GM19397 (cell line): ENCODE data around the gene ADCY9.
"Not testable (repeated sequence)": the region's sequence is repeated elsewhere in the genome, so short reads cannot be mapped to it uniquely, and the experiment has no call there.

Experiments used
- ATAC-seq: cut with Tn5 transposase; IDR thresholded peaks from one replicate; pipeline ENCODE4 v1.9.1; 2021; ENCODE audit warnings: mild to moderate bottlenecking, moderate library complexity; ENCODE audit not compliant: unreplicated experiment

The ADCY9 gene

DNA sequence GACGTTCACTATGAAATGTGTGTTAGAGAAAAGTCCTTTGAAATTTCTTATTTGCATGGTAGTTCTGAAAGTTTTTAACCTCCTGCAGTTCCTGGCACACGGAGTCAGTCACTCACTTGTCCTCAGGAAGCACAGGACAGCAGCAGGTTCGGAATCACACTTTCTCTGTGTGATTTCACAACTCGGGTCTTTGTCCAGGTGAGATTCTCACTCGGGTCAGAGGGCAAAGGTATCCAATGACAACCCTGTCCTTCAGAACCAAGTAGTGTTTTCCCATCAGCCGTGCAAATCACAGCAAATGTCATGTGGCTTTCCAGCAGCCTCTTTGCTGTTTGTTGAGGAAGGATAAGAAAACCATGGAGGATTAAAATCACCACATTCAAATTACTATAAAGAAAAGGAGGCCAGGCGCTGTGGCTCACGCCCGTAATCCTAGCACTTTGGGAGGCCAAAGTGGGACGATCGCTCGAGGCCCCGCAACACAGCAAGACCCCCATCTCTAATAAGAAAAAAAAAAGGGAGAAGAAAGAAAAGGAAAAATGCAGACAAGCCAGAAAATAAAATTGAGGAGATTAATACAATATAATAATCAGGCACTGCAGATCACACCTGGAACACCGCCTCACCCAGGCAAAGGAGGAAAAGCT lies 22.0 kb downstream of the ADCY9 start:
- ATAC-seq, result no peak

- ATAC-seq, result no peak
These were observed 22.6 kb downstream of the ADCY9 start for GRCh38 chr16:4093495-4094126.

GRCh38 chr16:4092547-4093265 lies 23.5 kb downstream of the ADCY9 start:
- no peak for ATAC-seq

DNA sequence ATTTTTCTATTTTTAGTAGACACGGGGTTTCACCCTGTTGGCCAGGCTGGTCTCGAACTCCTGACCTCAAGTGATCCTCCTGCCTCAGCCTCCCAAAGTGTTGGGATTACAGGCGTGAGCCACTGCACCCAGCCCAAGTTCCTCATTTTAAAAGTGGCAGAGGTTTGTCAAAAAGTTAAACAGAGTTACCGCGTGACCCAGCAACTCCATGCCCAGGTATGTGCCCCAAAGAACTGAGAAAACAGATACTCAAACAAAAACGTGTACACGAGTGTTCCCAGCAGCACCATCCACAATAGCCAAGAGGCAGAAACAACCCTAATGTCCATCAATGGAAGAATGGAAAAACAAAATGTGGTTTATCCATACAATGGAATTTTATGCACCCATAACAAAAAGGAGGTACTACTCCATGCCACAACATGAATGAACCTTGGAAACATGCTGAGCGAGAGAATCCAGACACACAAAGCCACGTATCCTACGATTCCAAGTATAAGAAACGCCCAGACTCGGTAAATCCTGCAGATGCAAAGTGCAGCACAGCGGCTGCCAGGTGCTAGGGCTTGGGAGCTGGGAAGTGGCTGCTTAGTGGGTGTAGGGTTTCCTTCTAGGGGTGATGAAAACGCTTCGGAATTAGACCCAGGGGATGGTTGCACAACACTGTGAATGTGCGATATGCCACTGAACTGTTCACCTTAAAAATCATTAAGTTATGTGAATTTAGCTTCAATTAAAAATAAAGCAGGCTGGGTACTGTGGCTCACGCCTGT lies 24.8 kb downstream of the ADCY9 start:
- ATAC-seq, result no peak

- ATAC-seq, result no peak
These were observed 25.8 kb downstream of the ADCY9 start for GRCh38 chr16:4090351-4090851.

GRCh38 chr16:4089811-4090301 lies 26.4 kb downstream of the ADCY9 start:
- no peak for ATAC-seq

DNA sequence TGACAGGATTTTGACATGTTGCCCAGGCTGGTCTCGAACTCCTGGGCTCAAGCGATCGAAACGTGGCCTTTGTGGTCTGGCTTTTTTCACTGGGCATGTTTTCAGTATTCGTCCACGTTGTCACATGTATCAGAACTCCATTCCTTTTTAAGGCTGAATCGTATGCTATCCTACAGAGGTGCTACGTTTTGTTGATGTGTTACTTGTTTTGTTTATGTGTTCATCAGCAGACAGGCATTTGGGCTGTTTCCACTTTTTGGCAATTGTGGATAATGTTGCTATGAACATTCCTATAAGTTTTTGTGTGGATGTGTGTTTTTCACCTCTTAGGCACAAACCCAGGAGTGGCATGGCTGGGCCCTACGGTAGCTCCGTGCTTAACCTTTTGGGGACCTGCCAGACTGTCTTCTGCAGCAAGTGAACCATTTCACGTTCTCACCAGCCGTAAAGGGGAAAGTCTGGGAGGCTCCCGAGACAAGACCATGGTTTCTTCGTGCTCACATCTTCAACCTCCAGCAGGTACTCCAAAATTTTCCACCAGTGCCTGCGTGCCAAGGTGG lies 26.9 kb downstream of the ADCY9 start:
- ATAC-seq, result no peak

DNA sequence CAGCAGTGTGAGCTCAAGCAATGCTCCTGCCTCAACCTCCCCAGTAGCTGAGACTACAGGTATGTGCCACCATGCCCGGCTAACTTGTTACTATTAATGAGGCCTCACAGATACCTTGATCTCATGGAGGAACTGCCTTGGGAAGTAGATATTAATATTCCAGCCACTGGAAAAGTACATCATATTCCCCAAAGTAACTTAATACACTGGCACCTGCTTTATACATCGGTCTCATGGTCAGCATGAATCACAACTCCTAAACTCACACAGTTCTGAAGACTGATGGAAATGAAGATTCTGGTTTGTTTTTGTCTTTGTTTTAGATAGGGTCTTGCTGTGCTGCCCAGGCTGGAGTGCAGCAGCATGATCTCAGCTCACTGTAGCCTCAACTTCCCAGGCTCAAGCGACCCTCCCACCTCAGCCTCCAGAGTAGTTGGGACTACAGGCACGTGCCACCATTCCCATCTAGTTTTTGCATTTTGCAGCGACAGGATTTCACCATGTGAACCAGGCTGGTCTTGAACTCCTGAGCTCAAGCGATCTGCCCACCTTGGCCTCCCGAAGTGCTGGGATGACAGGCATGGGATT lies 28.2 kb downstream of the ADCY9 start:
- ATAC-seq, result no peak

- ATAC-seq, result no peak
These were observed 28.9 kb downstream of the ADCY9 start for GRCh38 chr16:4087099-4087885.

GRCh38 chr16:4086153-4086552 lies 30.1 kb downstream of the ADCY9 start:
- ATAC-seq, result no peak

DNA sequence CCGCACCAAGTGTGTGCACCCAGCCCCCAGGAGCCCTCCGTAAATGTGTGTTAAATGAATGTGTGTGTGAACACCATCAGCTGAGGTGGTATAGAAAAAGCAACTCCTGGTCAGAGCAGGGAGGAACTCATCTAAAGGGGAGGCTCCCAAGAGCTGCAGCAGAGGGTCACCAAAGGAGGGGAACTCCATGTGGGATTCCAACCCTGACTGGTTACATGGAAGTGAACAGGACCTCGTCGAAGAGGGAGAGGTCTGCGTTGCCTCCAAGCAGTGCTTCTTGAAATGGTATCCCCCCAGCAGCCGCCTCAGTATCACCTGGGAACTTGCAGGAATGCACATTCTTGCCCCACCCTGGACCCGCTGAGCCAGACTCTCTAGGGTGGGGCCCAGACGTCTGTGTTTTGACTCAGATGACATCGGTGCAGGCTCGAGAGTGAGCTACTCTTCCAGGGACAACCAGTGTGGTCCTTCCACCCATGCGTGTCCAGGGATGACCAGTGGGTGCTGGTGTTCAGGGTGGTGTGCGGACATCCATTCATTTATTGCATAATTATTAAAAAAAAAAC lies 30.8 kb downstream of the ADCY9 start:
- ATAC-seq, result no peak

GRCh38 chr16:4083347-4083870 lies 32.8 kb downstream of the ADCY9 start:
- no peak for ATAC-seq

GRCh38 chr16:4082474-4083044 lies 33.7 kb downstream of the ADCY9 start:
- no peak for ATAC-seq

- ATAC-seq, result no peak
These were observed 34.7 kb downstream of the ADCY9 start for GRCh38 chr16:4081521-4082021.

DNA sequence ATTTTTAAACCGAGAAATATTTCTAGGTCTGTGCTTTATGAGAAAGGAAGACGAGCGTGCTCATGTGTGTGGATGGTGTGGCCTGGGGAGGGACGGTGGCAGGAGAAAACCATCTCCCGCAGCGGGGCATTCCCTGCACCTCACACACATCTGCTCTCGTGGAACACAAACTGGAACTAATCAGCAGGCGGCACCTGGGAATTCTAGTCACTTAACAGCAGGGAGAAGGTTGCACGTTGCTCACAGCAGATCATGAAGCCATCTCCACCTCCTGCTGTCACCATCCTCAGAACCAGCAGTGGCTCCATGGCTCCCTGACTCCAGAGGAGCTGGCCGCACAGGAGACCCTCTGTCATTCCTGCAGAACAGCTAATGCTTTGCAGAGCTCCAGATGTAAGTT lies 35.2 kb downstream of the ADCY9 start:
- no peak for ATAC-seq

DNA sequence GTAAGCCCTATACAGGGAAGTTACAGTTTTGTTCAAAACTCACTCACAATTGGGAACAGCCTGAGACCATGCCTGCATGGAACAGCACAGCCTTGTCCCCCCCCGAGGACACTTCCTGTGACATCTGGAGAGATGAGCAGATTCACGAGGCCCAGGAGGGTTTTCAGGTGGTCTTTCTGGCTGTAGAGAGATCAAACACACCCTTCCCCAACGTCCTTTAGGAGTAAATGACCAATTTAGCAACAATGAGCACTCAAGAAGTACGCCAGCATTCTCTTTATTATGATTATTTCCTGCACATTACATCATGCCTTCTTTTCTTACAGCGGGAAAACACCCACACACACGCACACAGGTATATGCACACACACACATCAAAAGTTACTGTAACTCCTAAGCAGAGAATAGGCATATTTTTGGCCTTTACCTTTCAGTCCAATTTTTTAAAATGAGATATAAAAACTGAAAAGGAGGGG lies 39.0 kb downstream of the ADCY9 start:
- no peak for ATAC-seq

- ATAC-seq, result no peak
These were observed 40.7 kb downstream of the ADCY9 start for GRCh38 chr16:4075534-4075933.

DNA sequence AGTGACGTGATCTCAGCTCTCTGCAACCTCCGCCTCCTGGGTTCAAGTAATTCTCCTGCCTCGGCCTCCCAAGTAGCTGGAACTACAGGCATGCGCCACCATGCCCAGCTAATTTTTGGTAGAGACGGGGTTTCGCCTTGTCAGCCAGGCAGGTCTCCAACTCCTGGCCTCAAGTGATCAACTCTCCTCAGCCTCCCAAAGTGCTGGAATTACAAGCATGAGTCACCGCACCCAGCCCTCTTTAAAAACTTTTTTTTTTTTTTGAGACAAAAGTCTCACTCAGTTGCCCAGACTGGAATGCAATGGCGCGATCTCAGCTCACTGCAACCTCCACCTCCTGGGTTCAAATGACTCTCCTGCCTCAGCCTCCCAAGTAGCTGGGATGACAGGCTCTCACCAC lies 43.1 kb downstream of the ADCY9 start:
- not testable (repeated sequence) for ATAC-seq
